ENCODE measurements around the gene ASIC5.
"Not testable (repeated sequence)": the region's sequence is repeated elsewhere in the genome, so short reads cannot be mapped to it uniquely, and the experiment has no call there.

ASIC5 gene

DNA sequence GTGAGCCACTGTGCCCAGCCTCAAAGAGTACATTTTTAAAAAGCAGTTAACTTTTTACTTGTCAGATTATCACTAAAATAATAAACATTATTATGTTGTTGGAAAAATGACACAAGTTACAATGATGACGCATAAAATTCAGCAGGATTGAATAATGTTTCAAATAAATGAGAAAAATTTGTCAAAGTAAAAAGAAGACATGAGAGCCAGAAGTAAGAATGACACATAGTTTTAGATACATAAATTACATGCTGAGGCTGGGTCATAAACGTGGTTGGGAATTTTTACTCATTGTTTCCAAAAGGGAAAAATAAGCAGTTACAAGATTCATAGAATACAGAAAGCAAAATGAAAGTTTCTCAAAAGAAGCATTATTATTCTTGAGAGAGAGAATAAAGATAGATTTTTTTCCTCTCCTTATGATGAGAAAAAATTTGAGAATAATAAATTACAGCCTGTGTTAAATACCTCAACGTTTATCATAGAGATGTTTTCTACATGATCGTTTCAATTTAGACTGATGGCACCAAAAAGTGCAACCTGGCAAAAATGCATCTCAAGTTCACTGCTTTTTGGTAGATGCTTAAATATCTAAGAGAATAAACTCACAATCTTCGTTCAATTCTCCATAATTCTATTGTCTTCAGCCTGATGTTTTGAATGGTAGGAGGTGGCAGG is 66.8 kb downstream of the ASIC5 start:
- no peak for FAIRE-seq

DNA sequence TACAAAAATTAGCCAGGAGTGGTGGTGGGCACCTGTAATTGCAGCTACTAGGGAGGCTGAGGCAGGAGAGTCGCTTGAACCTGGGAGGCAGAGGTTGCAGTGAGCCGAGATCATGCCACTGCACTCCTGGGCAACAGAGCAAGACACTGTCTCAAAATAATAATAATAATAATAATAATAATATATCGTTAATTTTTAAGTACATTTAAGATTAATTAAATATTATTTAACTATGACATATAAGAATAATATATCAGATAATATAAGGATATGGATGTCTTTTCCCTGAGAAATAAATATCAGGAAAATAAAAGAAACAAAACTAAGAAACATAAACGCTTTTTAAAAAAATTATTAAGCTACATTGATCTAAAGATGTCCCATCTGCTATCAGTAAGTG is 68.5 kb downstream of the ASIC5 start:
- FAIRE-seq, result not testable (repeated sequence)

DNA sequence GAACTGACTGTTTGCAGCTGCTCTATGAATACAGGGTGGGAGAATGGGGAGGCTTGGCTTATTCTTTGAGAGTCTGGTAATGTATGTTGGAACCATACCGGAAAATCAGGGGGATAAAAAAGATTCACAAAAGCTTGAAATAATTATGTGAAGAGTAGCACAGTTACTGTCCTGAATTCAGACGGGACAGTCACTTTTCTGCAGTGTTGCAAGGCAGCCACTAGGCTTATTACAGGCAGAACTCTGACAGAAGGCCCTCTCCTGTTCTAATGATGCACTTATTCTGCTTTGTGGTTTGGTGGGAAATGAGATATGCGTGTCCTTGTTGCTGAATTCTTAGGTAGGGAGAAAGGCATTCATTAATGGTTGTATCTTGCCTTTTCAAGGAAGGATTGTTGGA is 70.1 kb downstream of the ASIC5 start:
- peak; percentile 43 for FAIRE-seq

DNA sequence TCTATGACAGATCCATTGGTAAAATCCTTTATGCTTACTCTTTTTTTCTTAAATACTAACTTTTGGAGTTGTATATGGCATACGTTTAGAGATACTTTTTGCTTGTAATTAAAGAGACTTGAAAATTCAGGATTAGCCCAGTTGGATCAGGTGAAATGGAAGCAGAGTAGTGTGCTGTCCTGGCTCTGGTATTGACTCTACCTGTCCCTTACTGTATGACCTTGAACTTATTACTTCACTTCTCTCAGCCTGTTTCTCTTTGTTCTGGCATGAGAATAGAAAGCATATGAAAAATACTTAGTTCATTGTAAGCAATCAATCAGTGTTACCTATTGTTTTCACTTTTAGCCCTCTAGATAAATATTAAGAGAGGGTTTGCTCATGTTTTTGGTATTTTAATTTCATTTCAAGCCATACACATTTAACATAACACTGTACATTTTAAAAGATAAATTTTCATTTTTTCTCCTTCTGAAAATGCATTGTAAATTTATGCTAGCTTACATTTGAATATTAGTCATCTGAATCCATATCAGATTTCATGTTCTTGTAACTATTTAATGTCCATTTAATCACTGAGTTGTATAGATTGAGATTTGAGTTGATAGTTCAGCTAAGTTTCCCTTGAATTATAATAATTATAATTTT is 71.4 kb downstream of the ASIC5 start:
- peak; percentile 89 for FAIRE-seq

DNA sequence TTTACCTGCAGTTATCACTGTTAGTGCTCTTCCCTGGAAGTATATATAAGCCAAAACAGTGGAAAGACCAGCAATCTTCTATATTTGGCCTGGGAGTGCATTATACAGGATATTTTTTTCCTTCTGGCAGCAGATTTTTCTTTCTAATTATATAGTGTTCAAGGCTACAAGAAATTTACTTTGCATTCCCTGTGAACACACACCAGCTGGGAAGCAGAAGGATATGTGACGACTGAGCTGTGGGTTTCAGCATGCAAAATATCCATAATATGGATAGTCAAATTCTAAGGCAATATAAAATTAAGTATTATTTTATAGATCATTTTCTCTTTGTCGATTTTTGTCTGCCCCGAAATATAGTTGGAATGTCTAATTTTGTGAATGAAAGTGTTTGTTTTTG is 76.1 kb downstream of the ASIC5 start:
- FAIRE-seq, result peak; percentile 38

DNA sequence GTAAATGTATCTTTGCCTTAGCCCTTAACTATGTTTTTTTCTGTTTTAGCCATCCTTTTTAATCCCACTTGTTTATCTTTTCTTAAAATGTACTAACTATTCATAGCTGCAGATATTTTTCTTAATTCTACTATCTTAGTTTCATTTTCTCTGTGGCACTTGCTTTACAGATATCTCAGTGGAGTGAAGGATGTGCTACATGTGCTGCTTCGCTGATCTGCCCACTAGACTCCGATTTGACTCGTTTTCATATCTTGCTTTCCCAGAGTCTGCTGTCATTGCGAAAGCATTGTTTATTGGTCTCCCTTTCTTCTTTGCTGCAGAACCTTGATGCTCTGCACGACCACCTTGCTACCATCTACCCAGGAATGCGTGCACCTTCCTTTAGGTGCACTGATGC is 76.7 kb downstream of the ASIC5 start:
- no peak for FAIRE-seq

DNA sequence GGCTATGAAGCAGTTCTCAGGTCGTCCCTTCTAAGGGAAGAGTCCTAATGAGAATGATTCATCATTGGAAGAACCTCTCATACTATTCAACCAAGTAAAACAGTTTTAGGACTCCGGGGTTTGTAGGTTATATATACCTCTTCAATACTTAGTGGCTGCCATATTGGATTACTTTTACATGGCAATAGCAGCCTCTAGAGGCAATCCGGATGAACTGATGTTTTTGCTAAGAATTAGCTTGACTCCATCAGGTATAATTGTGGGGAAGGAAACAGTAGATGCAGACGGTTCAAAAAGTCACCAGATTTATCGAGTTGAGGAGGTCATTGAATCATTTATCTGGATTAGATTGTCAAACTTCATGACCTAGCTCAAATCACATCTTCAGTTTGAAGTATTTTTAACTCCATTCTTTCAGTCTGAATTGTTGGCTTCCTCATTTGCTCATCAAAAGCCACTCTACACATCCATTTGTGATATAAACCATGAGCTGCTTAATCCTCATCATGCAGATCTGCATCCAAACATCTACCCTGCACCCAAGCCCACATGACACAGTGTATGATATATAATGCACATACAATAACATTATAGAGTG is 78.9 kb downstream of the ASIC5 start:
- peak; percentile 99 for FAIRE-seq

DNA sequence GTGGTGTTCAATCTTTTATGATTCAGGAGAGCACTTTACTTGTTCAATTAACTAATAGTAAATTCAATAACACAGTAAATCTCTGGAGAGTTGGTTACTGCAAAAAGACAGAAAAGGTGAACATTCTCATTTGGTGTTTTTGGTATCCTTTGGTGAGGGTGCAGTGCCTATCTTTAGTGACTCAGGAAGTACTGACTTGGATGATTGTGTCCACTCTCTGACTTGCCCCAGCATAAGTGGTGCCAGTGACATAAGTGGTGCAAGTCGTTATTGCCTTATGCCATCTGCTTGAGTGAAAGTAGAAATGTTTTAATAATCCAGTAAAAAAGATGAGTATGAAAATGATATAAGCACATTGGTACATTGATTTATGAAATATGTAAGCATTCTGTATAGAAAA is 80.2 kb downstream of the ASIC5 start:
- FAIRE-seq, result peak; percentile 91

DNA sequence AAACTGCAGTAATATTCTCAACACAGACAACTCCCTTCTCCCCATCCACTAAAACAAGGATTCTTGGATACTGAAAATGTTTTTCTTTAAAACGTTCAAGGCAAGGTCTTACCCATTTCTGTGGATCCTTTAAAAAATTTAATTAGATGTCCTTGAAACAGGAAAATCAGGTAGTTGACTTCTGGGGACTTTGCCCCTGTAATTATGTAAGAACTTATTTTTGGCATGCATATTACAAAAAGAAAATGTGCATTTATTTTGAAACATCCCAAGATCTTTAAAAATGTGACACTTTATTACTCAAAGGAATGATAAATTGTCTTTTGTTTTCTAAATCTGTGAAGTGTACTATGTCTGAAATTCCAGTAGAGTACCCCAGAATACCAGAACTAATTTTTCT is 81.4 kb downstream of the ASIC5 start:
- FAIRE-seq, result no peak

DNA sequence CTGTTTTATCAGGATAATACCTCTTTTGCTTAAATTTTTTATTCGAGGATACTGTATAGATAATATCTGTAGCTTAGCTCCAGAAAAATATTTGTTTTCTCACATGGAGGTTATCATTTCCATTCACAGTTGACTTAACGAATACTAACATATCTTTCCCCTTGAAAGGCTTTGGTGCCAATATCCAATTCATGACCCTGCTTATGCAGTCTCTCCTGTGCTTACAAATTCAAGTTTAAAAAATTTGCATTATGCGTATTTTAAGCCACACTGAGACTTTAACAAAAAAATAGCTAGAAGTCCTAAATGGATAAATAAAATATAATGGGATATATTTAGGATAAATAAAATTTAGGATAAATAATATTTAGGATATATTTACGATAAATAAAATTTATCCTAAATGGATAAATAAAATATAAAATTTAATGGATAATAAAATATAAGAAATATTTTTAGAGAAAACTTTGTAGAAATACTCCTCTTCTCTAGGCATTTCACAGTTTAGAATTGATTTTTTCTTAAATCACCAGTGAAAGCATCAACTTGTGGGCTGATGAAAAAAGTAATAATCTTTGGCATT is 84.7 kb downstream of the ASIC5 start:
- FAIRE-seq, result no peak

DNA sequence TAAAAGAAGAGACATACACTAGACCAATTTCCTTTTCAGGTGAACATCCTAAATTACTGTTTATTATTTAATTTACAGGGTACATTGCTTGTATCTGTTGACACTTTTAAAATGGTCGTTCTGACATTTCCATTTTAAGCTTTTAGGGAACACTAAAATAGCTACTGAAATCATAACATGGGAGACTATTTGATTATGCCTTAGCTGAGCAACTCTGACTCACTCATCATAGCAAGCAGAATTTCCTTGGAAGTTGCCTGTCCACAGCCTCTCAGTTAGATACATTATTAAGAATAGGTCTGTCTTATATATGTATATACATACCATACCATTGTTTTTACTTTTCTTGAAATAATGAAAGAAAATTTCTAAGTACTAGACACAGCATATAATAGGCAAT is 85.3 kb downstream of the ASIC5 start:
- FAIRE-seq, result no peak

Measured in islet of Langerhans (tissue), 1 donor.